GM23338 (cell line): ENCODE results near the gene PDE1C.

Source experiments
- CTCF ChIP-seq, 2 experiments: fragments of 200-600 bp in 1 of 2; sonication (generic) in 1 of 2; conservative IDR thresholded peaks; 2 replicates each; pipeline versions ENCODE4 v1.5.1 to v1.6.1; 2016 to 2017; ENCODE audit warnings: antibody characterized with exemption in 2 of 2, low read depth in 2 of 2, mild to moderate bottlenecking in 2 of 2, moderate library complexity in 1 of 2
- EZH2 ChIP-seq: fragments of 200-600 bp; sonication (generic); IDR thresholded peaks from one replicate; pipeline ENCODE4 v1.8.0; 2017; ENCODE audit warnings: antibody characterized with exemption, mild to moderate bottlenecking, low read depth; ENCODE audit not compliant: unreplicated experiment
- EZH2phosphoT487 ChIP-seq: fragments of 200-600 bp; sonication (generic); IDR thresholded peaks from one replicate; pipeline ENCODE4 v1.8.1; 2018; ENCODE audit warnings: antibody characterized with exemption; ENCODE audit not compliant: unreplicated experiment
- POLR2AphosphoS5 ChIP-seq: IDR thresholded peaks from 2 replicates; pipeline ENCODE4 v1.6.1; 2016; ENCODE audit warnings: antibody characterized with exemption, low read depth

- no peak for TF ChIP-seq EZH2
- TF ChIP-seq EZH2phosphoT487 = no peak
- no peak for TF ChIP-seq CTCF (conservative IDR thresholded peaks at IDR 0.05; ENCODE audit: low read depth in 2 of 2)
- no peak for TF ChIP-seq POLR2AphosphoS5
Measured at GRCh38 chr7:32001948-32002347, 68.3 kb downstream of the PDE1C start.
